Measurements from ENCODE around the gene DNAH11.

The DNAH11 gene

DNA sequence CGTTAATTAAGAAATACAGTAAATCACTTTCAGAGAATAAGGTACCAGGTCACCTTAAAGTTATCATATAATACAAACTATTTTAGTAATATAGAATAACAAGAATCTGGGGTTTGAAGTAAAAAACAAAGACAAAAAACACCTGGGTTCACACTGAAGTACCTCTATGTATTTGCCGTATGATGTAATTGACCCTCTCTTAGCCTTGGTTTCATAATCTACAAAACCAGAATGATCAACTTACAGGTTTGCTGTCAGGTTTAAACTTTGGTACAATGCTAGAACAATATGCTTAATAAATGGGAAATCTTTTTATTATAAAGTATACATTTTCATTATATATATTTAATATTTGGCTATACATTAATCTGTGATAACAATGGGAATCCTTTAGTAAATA lies 344.5 kb downstream of the DNAH11 start:
- DNase-seq (ENCODE audit: extremely low read depth, low read depth), result no peak
- TF ChIP-seq, protein P1, sequence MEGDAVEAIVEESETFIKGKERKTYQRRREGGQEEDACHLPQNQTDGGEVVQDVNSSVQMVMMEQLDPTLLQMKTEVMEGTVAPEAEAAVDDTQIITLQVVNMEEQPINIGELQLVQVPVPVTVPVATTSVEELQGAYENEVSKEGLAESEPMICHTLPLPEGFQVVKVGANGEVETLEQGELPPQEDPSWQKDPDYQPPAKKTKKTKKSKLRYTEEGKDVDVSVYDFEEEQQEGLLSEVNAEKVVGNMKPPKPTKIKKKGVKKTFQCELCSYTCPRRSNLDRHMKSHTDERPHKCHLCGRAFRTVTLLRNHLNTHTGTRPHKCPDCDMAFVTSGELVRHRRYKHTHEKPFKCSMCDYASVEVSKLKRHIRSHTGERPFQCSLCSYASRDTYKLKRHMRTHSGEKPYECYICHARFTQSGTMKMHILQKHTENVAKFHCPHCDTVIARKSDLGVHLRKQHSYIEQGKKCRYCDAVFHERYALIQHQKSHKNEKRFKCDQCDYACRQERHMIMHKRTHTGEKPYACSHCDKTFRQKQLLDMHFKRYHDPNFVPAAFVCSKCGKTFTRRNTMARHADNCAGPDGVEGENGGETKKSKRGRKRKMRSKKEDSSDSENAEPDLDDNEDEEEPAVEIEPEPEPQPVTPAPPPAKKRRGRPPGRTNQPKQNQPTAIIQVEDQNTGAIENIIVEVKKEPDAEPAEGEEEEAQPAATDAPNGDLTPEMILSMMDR (IDR thresholded peaks at IDR 0.05; ENCODE audit: low read depth, low read length), result no peak

DNA sequence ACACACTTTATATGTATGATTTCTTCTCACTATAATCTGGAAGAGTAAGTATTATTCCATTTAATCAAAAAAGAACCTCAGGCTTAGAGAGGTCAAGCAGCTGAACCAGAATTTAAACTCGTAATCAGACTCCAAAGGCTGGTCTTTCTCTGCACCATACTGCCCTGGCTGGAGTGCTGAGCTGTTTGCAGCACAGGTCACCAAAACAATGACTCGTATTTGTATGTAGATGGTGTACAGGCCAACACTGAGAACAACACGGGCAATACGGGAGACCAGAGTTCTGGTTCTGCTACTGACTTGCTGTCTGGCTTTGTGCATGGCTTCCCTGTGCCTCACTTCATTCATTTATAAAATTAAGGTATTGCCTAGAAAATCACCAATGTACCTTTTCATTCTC lies 344.9 kb downstream of the DNAH11 start:
- TF ChIP-seq, protein P1 (IDR thresholded peaks at IDR 0.05; ENCODE audit: low read depth, low read length), result no peak
- DNase-seq (ENCODE audit: extremely low read depth, low read depth), result no peak

DNA sequence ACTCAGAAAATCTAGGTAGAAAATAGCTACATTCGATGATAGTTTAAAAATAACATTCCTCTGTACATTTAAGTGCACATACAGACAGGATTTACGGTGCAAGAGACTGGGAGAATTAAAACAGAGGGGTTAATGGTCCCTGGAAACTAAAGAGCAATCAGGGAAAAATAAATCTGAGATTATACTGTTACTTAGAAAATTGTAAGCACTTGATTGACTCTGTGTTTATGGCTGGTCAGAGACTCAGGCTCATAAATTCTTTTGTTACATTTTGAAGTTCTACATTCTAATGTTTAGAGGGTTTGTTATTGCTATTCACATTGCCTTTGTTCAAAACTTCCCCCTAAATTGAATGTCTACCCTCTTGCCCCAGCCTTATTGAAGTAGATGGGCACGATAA lies 348.5 kb downstream of the DNAH11 start:
- TF ChIP-seq, protein P1 (IDR thresholded peaks at IDR 0.05; ENCODE audit: low read depth, low read length), result no peak
- DNase-seq (ENCODE audit: extremely low read depth, low read depth), result no peak

DNA sequence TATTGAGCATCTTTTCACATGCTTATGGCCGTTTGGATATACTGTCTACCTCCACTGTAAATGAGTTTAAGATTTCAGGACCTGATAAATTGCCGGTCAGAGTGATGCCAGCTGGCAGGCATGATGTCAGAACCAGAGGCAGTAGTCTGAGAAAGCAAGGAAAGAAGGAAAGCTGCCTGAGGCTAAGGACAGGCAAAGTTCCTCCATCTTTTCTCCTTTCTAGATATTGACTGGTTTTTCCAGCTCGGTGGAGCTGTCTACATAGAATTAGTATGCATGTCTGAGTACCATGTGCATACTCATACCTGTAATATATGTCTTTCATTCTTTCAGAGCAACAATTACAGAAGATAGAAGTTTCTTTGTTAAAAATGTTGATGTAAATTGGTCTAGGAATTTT lies 350.6 kb downstream of the DNAH11 start:
- TF ChIP-seq, protein P1 (IDR thresholded peaks at IDR 0.05; ENCODE audit: low read depth, low read length), result no peak
- DNase-seq (ENCODE audit: extremely low read depth, low read depth), result no peak

DNA sequence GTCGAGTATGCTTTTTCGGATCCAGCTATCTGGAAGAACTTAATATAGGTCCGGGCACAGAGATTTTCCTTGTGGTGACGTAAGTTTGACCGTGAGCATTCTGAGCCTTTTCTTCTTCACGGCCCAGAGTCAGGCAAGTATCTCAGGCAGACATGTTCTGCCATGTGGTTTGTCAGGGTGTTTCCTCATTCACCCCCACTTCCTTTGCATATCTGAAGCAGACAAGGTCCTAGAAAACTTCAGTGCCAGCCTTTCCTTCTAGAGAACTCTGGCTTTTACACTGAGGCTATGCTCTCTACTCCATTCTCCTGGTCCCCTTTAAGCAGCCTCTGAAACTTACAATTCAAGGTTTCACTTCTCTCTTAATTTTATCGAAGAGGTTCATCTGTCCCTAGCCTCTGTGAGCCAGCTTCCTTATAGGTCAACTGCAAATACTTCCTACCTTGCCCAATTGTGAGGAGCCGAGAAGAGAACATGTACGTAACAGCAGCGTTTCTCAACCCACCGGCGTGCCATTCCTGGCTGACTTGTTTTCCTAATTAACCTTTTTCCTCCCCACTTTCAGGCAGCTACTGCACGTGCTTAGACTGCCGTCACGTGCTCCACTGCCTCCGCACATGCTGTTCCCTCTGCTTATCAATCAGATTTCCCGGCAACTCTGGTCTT lies 355.6 kb downstream of the DNAH11 start:
- TF ChIP-seq, protein P1 (IDR thresholded peaks at IDR 0.05; ENCODE audit: low read depth, low read length), result no peak
- DNase-seq (ENCODE audit: extremely low read depth, low read depth), result no peak

DNA sequence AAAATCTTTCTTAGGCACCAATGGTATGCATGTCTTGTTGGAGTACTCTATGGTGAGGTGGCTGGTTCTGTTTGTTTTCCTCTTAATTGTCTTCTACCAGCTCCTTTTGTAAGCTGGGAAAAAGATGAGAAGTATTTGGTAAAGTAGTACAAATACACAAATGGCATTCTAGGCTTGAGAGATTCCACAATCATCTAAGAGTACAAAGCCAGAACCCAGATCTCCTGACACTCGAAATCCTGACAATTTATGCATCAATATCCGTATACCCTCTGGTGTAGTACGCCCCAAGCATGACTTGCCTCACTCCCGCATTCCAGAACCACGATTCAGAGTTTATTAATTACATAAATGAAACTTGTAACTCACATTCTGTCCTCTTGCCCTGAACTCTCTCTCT lies 359.4 kb downstream of the DNAH11 start:
- TF ChIP-seq, protein P1 (IDR thresholded peaks at IDR 0.05; ENCODE audit: low read depth, low read length), result no peak
- DNase-seq (ENCODE audit: extremely low read depth, low read depth), result no peak

DNA sequence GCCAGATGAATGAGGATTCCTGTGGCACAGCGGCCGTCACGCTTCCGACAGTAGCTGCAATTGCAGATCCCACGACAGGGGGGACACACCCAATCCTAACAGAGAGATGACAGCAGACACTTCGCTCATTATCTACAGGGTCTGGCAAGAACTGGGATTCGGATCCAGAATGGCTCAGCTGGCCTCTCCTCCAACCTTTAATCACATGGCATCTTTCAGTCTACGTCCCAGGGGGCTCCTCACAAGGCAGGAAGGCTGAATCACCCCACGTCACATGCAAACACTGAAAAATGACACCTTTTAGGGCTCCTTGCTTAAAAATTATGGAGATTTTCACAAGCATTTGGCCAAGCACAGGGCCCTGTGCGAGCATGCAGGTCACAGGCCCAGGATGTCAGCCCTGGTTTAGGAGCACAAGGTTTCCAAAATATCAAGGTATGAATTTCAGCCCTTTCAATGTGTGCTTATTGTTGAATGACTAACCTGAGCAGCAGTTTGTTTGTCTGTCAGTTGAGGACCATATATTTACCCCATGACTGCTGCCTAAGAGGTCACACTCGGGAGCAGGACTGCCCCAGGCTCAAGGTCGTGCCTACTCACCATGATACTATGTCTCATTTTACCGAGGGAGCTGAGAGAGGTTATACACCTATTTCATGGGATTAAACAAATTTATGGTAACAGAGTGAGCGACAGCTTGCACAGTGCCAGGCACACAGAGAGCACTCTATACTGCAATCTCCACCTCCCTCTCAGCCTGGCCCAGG lies 360.4 kb downstream of the DNAH11 start:
- TF ChIP-seq, protein P1 (IDR thresholded peaks at IDR 0.05; ENCODE audit: low read depth, low read length), result no peak
- DNase-seq (ENCODE audit: extremely low read depth, low read depth), result no peak
